HG03432 (cell line): ENCODE results near the gene SMARCD2.
A peak's percentile ranks its signal among the peaks of the same experiment; 100 is the strongest.
"Not testable (repeated sequence)": the region's sequence is repeated elsewhere in the genome, so short reads cannot be mapped to it uniquely, and the experiment has no call there.

Experiments
- ATAC-seq: cut with Tn5 transposase; IDR thresholded peaks from one replicate; pipeline ENCODE4 v1.9.1; 2021; ENCODE audit warnings: mild to moderate bottlenecking, moderate library complexity; ENCODE audit not compliant: unreplicated experiment

The SMARCD2 gene

DNA sequence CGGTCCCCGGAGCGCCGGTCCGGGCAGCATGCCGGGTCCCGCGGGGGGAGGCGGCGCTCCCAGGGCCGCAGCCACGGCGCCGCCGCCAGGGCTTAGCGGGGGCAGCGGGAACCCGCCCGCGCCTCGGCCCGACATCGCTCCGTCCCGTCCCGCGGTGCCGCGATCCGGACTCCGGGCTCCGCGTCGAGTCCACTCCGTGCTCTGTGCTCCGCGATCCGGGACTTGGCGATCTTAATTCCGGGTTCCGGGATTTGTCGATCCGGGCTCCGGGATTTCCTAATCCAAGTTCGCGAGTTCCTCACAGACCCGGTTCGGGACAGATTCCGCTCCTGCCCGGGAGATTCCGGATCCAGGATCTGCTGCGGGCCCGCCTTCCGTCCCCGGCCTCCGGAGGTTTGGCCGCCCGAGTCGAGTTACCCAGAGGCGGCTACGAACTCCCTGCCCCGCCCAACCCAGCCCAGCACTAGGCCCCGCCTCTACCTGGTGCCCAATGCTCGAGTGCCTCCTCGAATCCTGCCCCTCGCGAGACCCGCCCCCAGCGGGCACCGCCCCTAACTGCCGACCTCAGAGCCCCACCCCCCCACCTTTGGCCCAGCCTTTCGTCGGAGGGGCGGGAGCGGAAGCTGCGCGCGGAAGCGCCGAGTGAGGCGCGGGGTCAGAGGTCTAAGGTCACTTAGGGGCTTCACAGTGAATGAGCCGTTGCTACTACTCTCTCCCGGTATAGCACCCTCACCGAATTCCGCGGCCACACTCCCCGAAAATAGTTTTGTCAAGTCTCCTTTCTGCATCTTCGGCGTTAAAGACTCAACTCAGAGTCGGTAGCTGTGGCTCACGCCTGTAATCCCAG is at the start of gene SMARCD2:
Gene SMARCD2, minus strand, starts transcription at position 146 of the 847 bp plus-strand sequence. Its CDS starts 11 bp downstream, at position 135.
- ATAC-seq = peak; percentile 82

DNA sequence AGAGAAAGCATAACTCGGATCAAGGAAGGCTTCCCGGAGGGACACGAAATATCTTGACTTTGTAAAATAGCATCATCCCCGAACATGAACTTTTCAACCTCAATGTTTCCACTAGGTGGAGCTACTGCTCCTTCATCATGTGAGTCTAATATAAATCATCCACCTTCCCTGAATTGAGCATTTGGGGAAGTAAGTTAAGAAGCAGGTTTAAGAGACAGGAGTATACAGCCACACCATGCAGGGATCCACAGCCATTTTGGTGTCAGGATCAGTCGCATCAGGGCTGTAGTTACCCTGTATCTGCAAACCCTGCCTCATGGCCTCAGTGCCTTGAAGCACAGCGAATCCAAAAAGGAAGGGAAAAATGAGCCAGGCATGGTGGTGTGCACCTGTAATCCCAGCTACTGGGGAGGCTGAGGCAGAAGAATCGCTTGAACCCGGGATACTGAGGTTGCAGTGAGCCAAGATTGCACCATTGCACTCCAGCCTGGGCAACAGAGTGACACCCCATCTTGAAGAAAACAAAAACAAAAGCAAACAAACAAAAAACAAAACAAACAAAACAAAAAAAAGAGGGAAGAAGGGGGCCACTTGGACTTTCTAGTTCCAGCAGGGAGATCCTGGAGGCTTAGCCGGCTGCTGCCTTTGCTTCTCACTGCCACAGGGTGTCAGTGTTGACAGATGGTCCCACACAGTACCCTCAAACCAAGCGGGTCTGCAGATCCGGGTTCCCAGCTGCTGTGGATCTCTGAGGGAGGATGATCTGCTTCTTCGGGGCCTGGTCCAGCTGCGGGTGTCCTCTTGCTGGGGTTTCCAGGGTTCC is 46.8 kb upstream of the SMARCD2 start:
- ATAC-seq = not testable (repeated sequence)

DNA sequence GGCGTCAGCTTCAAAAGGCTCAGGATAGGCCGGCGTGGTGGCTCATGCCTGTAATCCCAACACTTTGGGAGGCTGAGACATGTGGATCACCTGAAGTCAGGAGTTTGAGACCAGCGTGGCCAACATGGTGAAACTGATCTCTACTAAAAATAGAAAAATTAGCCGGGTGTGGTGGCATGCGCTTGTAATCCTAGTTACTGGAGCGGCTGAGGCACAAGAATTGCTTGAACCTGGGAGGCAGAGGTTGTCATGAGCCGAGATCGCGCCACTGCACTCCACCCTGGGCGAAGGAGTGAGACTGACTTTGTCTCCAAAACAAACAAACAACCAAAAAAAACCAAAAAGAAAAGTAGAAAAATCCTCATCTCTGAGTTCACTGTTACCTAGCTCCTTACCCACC is 42.6 kb upstream of the SMARCD2 start:
- not testable (repeated sequence) for ATAC-seq

DNA sequence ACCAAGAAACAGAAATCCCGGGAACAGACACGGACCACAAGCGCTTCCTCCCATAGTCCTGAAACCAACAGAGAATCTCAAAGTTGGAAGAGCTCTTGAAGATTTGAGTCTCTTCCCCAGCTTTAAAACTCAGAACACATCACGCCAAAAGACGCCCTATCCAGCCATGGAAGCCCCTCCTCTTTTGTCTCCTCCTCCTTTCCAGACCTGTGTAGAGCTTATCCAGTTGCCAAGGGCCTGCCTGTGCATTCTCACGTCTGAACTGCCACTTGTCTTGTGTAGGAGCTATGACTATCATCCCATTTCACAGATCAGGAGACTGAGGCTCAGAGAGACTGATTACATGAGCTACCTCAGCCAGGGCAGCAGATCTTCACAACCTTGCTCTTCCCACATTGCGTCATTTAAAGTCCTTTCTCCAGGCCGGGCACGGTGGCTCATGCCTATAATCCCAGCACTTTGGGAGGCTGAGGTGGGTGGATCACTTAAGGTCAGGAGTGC is 40.2 kb upstream of the SMARCD2 start:
- ATAC-seq = not testable (repeated sequence)

DNA sequence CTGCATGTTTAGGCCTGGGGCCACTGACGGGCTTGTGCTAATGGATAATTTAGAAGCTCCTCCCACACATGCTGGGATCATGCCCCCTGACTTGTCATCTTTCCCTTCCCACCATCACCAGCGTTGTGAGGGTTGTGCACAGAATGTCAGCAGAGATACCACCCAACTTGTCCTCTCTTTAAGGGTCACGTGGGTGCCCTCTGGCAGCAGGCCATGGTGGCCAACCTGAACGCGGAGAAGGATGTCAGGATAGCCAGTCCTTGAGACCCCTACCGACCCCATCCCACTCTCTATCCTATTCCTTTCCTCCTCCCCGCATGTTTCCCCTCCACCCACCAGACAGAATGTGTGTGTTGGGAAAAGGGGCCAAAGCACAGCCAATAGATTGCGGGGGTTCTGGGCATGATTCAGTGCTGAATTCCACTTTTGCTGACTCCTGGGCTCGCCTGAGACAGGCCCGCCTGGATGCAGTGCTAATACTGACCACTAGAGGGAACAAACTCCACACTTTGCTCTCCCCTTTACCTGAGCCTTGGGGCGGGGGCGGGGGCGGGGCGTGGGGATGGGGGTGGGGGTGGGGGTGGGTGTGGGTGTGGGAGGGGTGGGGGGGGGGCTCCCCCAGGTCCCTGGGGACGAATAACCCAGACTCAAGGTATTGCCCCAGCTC is 39.6 kb upstream of the SMARCD2 start, which contains the start of gene GH2:
Gene GH2, minus strand, starts transcription at position 10 of the 667 bp plus-strand sequence. CDS start 143 bp downstream, outside the sequence.
- no peak for ATAC-seq

DNA sequence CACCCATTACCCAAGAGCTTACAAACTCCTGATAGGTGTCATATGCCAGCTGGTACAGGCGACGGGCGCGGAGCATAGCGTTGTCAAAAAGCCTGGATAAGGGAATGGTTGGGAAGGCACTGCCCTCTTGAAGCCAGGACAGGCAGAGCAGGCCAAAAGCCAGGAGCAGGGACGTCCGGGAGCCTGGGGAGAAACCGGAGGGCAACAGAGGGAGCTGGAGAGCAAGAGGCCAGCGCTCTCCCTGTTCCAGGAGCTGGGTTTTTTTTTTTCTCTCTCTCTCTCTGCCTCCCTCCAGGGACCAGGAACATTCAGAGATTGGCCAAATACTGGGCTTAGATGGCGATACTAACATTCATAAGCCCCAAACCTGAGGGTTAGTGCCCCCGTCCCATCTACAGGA is 38.9 kb upstream of the SMARCD2 start:
- ATAC-seq = not testable (repeated sequence)

DNA sequence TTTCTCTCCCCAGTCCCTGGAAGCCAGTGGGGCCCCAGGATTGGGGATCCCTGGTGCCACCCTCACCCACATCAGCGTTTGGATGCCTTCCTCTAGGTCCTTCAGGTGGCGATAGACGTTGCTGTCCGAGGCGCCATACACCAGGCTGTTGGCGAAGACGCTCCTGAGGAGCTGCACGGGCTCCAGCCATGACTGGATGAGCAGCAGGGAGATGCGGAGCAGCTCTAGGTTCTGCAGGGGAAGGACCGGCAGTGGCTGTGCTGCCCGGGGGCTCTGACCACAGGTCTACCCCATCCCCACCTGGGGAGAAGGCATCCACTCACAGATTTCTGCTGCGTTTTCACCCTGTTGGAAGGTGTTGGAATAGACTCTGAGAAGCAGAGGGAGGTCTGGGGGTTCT is 38.2 kb upstream of the SMARCD2 start:
- ATAC-seq = no peak

DNA sequence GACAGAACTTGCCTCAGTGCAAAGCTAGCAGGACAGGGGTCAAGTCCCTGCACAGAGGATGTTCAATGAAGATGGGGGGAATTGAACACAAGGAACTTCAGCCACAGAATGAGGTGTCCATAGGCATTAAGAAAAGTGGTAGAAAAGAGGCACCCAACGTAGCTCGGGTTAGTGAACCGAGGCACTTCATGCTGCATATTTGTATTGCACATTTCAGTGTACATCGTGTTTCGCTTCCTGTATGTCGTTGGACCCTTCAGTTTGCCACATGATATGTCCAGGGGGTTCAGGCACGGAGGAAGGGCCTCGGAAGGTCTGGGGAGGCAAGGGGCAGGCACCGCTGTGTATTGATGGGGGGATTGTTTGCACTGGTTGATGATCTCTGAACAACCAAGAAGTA is 35.9 kb upstream of the SMARCD2 start:
- not testable (repeated sequence) for ATAC-seq

DNA sequence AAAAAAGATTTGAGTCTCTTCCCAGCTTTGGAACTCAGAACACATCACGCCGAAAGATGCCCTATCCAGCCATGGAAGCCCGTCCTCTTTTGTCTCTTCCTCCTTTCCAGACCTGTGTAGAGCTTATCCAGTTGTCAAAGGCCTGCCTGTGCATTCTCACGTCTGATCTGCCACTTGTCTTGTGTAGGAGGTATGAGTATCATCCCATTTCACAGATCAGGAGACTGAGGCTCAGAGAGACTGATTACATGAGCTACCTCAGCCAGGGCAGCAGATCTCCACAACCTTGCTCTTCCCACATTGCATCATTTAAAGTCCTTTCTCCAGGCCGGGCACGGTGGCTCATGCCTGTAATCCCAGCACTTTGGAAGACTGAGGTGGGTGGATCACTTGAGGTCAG is 32.2 kb upstream of the SMARCD2 start:
- ATAC-seq = not testable (repeated sequence)

DNA sequence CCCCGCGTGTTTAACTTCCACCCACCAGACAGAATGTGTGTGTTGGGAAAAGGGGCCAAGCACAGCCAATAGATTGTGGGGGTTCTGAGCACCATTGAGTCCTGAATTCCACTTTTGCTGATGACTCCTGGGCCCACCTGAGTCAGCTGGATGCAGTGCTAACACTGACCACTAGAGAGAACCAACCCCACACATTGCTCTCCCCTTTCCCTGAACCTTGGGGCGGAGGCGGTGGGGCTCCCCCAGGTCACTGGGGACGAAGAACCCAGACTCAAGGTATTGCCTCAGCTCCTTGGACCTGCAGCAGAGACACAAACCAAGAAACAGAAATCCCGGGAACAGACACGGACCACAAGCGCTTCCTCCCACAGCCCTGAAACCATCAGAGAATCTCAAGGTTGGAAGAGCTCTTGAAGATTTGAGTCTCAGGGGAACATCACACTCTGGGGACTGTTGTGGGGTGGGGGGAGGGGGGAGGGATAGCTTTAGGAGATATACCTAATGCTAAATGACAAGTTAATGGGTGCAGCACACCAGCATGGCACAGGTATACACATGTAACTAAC is 31.7 kb upstream of the SMARCD2 start:
- not testable (repeated sequence) for ATAC-seq

DNA sequence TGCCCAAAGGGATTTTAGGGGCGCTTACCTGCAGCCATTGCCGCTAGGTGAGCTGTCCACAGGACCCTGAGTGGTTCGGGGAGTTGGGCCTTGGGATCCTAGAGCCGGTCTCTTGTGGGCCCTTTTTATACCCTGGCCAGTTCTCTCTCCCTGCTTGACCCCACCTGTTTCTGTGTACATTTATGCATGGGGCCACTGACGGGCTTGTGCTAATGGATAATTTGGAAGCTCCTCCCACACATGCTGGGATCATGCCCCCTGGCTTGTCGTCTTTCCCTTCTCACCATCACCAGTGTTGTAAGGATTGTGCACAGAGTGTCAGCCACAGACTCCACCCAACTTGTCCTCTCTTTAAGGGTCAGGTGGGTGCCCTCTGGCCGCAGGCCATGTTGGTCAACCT is 31.1 kb upstream of the SMARCD2 start, which contains the start of gene CSH2:
Gene CSH2, minus strand, starts transcription at position 101 of the 400 bp plus-strand sequence. Its CDS starts 63 bp downstream, at position 38.
- not testable (repeated sequence) for ATAC-seq

DNA sequence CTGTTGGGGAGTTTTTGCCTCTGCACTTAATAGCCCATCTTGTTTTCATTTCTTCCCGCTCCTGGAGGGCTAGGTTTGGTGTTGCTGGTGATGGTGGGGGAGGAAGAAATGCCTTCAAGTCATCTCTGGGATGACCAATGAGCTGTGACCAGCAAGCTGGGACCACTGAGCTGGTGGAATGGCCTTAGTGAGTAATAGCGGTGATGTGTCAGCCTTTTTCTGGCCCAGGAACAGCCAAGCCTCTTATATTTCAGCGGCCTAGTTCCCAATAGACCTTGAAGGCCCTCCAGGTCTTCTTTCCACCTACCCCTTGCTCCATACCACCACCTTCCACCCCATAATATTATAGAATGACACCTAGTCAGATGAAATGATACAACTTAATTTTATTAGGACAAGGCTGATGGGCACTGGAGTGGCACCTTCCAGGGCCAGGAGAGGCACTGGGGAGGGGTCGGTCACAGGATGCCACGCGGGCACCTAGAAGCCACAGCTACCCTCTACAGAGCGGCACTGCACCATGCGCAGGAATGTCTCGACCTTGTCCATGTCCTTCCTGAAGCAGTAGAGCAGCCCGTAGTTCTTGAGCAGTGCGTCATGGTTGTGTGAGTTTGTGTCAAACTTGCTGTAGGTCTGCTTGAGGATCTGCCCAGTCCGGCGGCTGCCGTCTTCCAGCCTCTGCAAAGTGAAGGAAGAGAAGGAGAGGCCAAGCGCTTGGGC is 29.3 kb upstream of the SMARCD2 start:
- ATAC-seq = not testable (repeated sequence)

DNA sequence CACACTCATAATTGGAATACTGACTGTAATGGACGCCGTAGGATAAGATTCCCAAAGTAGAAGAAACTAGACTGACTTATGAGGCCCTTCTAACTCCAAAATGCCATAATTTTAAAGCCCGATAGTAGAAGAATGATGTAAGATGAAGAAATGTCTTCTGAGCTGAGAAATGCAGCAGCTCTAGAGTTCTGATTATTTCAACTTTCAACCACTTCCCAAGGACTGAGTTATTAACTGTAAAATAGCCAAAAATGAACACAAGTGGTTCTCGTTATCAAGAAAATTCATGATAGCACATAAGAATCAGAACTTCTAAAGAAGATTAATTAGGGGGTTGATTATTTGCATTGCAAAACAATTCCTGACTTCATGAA is 27.8 kb upstream of the SMARCD2 start:
- ATAC-seq = not testable (repeated sequence)

DNA sequence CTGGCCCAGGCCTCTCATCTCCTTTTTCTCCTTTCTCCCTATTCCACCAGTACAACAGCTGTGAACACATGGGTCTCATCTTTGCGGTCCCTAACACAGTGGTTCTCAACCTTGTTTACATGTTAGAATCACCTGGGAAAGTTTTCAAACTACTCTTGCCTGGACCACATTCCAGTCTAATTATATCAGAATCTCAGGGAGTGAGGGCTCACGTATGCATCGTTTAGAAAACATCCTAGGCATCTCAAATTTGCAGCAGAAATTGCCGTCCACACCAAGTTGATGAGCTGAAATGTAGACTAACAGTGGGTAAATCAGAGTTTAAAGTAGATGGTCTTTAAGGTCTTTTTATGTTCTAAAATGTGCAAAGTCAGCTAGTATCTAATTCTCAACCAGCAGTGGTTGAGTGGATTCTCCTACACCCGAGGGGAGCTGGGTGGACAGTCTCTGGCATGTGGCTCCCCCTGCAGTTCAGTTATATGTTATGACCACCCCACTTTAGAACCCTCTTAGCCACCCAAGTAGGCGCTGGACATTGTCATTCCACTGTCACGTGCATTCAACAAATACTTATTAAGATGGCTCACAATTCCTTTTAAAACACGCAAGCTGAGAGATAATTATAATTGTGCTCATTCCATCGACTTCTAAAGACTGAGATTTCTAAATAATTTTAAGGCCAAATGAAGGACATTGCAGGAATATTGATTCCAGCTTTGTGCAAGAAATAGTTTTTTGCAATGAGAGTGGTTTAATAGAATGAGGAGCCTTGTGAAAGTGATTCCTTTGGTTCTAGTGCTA is 27.2 kb upstream of the SMARCD2 start:
- not testable (repeated sequence) for ATAC-seq

DNA sequence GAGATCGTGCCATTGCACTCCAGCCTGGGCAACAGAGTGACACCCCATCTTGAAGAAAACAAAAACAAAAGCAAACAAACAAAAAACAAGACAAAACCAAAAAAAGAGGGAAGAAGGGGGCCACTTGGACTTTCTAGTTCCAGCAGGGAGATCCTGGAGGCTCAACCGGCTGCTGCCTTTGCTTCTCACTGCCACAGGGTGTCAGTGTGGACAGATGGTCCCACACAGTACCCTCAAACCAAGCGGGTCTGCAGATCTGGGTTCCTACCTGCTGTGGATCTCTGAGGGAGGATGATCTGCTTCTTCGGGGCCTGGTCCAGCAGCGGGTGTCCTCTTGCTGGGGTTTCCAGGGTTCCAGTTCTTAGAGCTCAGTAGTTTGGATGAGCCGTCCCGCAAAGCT is 24.1 kb upstream of the SMARCD2 start:
- ATAC-seq = not testable (repeated sequence)

DNA sequence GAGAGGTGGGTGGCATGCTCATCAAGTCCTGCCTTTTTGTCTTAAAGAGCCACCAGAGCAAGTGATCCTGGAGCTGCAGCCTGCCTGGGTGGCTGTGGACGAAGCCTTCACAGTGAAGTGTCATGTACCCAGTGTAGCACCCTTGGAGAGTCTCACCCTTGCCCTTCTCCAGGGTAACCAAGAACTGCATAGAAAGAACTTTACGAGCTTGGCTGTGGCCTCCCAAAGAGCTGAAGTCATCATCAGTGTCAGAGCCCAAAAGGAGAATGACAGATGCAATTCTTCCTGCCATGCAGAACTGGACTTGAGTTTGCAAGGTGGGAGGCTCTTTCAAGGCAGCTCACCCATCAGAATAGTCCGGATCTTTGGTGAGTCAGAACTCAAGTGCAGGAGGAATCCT is 16.8 kb upstream of the SMARCD2 start:
- ATAC-seq = no peak

DNA sequence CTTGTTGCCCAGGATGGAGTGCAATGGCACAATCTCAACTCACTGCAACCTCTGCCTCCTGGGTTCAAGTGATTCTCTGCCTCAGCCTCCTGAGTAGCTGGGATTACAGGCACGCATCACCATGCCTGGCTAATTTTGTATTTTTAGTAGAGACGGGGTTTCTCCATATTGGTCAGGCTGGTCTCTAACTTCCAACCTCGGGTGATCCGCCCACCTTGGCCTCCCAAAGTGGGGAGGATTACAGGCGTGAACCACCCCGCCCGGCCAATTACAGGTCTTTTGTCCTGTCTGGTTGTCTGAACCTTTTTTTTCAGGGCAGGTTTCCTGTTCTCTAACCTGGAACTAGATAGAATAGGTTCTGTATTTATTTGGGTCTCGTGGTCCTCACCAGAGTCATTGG is 13.9 kb upstream of the SMARCD2 start:
- ATAC-seq = not testable (repeated sequence)

DNA sequence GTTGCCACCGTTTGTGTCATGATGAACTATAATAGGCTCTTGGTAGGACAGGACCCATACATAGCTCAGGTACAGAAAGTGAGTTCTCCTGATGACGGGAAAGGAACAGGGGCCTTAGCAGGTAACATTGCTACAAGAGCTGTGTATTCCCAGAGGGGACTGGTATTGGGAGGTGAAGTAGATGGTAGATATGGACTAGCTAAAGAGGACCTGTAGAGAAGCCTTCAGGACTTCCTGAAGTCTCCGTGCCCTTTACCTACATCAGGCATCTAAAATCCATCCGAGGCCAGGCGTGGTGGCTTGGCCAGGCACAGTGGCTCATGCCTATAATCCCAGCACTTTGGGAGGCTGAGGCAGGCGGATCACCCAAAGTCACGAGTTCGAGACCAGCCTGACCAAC is 12.7 kb upstream of the SMARCD2 start:
- ATAC-seq = no peak

DNA sequence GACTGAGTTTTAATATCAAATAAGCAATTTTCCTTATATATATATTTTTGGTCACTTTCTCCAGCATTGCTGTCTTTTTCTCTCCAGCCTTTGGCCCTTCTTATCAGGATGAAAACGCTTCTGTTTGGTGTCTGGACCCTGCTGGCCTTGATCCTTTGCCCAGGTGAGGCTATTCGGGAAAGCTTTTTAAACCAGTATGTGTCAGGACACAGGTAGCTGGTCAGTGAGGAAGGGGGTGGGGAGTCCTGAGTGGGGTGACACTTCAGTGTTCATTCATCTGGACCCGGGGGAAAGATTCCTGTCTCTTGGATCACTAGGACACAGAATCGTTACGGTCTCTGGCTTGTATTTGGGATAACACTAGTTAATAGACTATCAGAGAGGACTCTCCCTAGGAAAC is 12.2 kb upstream of the SMARCD2 start:
- no peak for ATAC-seq
